ENCODE data around the gene CLASP2.
A peak's percentile ranks its signal among the peaks of the same experiment; 100 is the strongest.
"Not testable (repeated sequence)": the region's sequence is repeated elsewhere in the genome, so short reads cannot be mapped to it uniquely, and the experiment has no call there.

The CLASP2 gene

GRCh38 chr3:33717866-33718594, at the start of gene CLASP2:
Gene CLASP2 (minus strand): TSS chr3:33718254. CDS start chr3:33718002, 252 bp downstream.
- in situ Hi-C loops (cut with MboI; ENCODE audit: low pct_unique_long_range_greater_than_20kb, low sequenced_read_pairs, unreplicated experiment) = no loop called here
- peak; percentile 90 for DNase-seq (ENCODE audit: low spot score)
- no peak for TF ChIP-seq CTCF (IDR thresholded peaks at IDR 0.05; ENCODE audit: extremely low read depth, insufficient read depth, missing control alignments)

GRCh38 chr3:33758864-33759263, 40.8 kb upstream of the CLASP2 start:
- no peak for DNase-seq (ENCODE audit: low spot score)
- in situ Hi-C loops (cut with MboI; ENCODE audit: low pct_unique_long_range_greater_than_20kb, low sequenced_read_pairs, unreplicated experiment) = no loop called here

GRCh38 chr3:33758281-33758680, 40.2 kb upstream of the CLASP2 start:
- in situ Hi-C loops (cut with MboI; ENCODE audit: low pct_unique_long_range_greater_than_20kb, low sequenced_read_pairs, unreplicated experiment) = no loop called here
- DNase-seq (ENCODE audit: low spot score) = no peak
- no peak for TF ChIP-seq CTCF (IDR thresholded peaks at IDR 0.05; ENCODE audit: extremely low read depth, insufficient read depth, missing control alignments)

More at GRCh38 chr3:33758864-33759263, 40.8 kb upstream of the CLASP2 start:
- no peak for TF ChIP-seq CTCF (IDR thresholded peaks at IDR 0.05; ENCODE audit: extremely low read depth, insufficient read depth, missing control alignments)

GRCh38 chr3:33754391-33754790, 36.3 kb upstream of the CLASP2 start:
- in situ Hi-C loops (cut with MboI; ENCODE audit: low pct_unique_long_range_greater_than_20kb, low sequenced_read_pairs, unreplicated experiment); DNase-seq (ENCODE audit: low spot score): not testable (repeated sequence)

GRCh38 chr3:33751336-33751735, 33.3 kb upstream of the CLASP2 start:
- TF ChIP-seq CTCF (IDR thresholded peaks at IDR 0.05; ENCODE audit: extremely low read depth, insufficient read depth, missing control alignments) = no peak
- in situ Hi-C loops (cut with MboI; ENCODE audit: low pct_unique_long_range_greater_than_20kb, low sequenced_read_pairs, unreplicated experiment) = no loop called here
- no peak for DNase-seq (ENCODE audit: low spot score)

GRCh38 chr3:33750211-33750548, 32.1 kb upstream of the CLASP2 start:
- TF ChIP-seq CTCF (IDR thresholded peaks at IDR 0.05; ENCODE audit: extremely low read depth, insufficient read depth, missing control alignments) = no peak
- in situ Hi-C loops (cut with MboI; ENCODE audit: low pct_unique_long_range_greater_than_20kb, low sequenced_read_pairs, unreplicated experiment) = no loop called here

GRCh38 chr3:33749546-33750210, 31.6 kb upstream of the CLASP2 start:
- in situ Hi-C loops (cut with MboI; ENCODE audit: low pct_unique_long_range_greater_than_20kb, low sequenced_read_pairs, unreplicated experiment) = no loop called here
- DNase-seq (ENCODE audit: low spot score) = no peak
- no peak for TF ChIP-seq CTCF (IDR thresholded peaks at IDR 0.05; ENCODE audit: extremely low read depth, insufficient read depth, missing control alignments)

More at GRCh38 chr3:33750211-33750548, 32.1 kb upstream of the CLASP2 start:
- DNase-seq (ENCODE audit: low spot score) = no peak
